Measurements from ENCODE around the gene FUOM.
A peak's percentile ranks its signal among the peaks of the same experiment; 100 is the strongest.

The FUOM gene

GRCh38 chr10:133326223-133326551 lies 31.6 kb downstream of the FUOM start:
- no peak for TF ChIP-seq NFIC (IDR thresholded peaks at IDR 0.05)
- TF ChIP-seq TEAD4 (IDR thresholded peaks at IDR 0.05) = no peak
- TF ChIP-seq REST (IDR thresholded peaks at IDR 0.05; ENCODE audit: low read depth) = no peak
- TF ChIP-seq EGR1 (IDR thresholded peaks at IDR 0.05) = no peak
- no peak for TF ChIP-seq EP300 (IDR thresholded peaks at IDR 0.05; ENCODE audit: borderline replicate concordance)
- TF ChIP-seq FOXM1 (IDR thresholded peaks at IDR 0.05; ENCODE audit: borderline replicate concordance, low read depth) = no peak
- TF ChIP-seq RAD21 (IDR thresholded peaks at IDR 0.05; ENCODE audit: low read depth) = no peak
- no peak; the same call in 1 of the 2 replicates for TF ChIP-seq MAX (IDR thresholded peaks at IDR 0.05)
- no peak for TF ChIP-seq ZBTB7A (IDR thresholded peaks at IDR 0.05; ENCODE audit: low read depth)
- no peak for TF ChIP-seq CREB1 (IDR thresholded peaks at IDR 0.05; ENCODE audit: low read depth)

- TF ChIP-seq FOXM1 (IDR thresholded peaks at IDR 0.05; ENCODE audit: borderline replicate concordance, low read depth) (no peak), EGR1 (IDR thresholded peaks at IDR 0.05) (no peak), TAF1 (IDR thresholded peaks at IDR 0.05; ENCODE audit: low read depth) (0 out of 2 replicates have a peak, but pooled peaks have one; percentile 15), MAX (IDR thresholded peaks at IDR 0.05) (0 out of 2 replicates have a peak, but pooled peaks have one; percentile 4), NFIC (IDR thresholded peaks at IDR 0.05) (no peak)
These were observed 32.2 kb downstream of the FUOM start for GRCh38 chr10:133325440-133326222.

- TF ChIP-seq EGR1 (IDR thresholded peaks at IDR 0.05) (no peak), YY1 (IDR thresholded peaks at IDR 0.05; ENCODE audit: low read depth) (no peak), CREB1 (IDR thresholded peaks at IDR 0.05; ENCODE audit: low read depth) (no peak), EP300 (IDR thresholded peaks at IDR 0.05; ENCODE audit: borderline replicate concordance) (no peak), MAX (IDR thresholded peaks at IDR 0.05) (no peak), ZBTB7A (IDR thresholded peaks at IDR 0.05; ENCODE audit: low read depth) (peak; percentile 49; the same call in 1 of the 2 replicates), CEBPB (IDR thresholded peaks at IDR 0.05) (no peak), TEAD4 (IDR thresholded peaks at IDR 0.05) (no peak), TCF12 (IDR thresholded peaks at IDR 0.05; ENCODE audit: low read depth) (no peak)
These were observed 33.0 kb downstream of the FUOM start for GRCh38 chr10:133324857-133325260.

GRCh38 chr10:133324198-133324792 lies 33.5 kb downstream of the FUOM start:
- TF ChIP-seq TEAD4 (IDR thresholded peaks at IDR 0.05) (no peak), REST (IDR thresholded peaks at IDR 0.05; ENCODE audit: low read depth) (no peak), CREB1 (IDR thresholded peaks at IDR 0.05; ENCODE audit: low read depth) (no peak), EGR1 (IDR thresholded peaks at IDR 0.05) (no peak), YY1 (IDR thresholded peaks at IDR 0.05; ENCODE audit: low read depth) (peak; percentile 72), ZBTB7A (IDR thresholded peaks at IDR 0.05; ENCODE audit: low read depth) (peak; percentile 84), FOXM1 (IDR thresholded peaks at IDR 0.05; ENCODE audit: borderline replicate concordance, low read depth) (no peak), TAF1 (IDR thresholded peaks at IDR 0.05; ENCODE audit: low read depth) (0 out of 2 replicates have a peak, but pooled peaks have one; percentile 29), EP300 (IDR thresholded peaks at IDR 0.05; ENCODE audit: borderline replicate concordance) (no peak), TCF12 (IDR thresholded peaks at IDR 0.05; ENCODE audit: low read depth) (no peak), MAX (IDR thresholded peaks at IDR 0.05) (peak; percentile 45; the same call in 1 of the 2 replicates), RAD21 (IDR thresholded peaks at IDR 0.05; ENCODE audit: low read depth) (no peak), CEBPB (IDR thresholded peaks at IDR 0.05) (no peak), USF1 (IDR thresholded peaks at IDR 0.05) (0 out of 2 replicates have a peak, but pooled peaks have one; percentile 21), NFIC (IDR thresholded peaks at IDR 0.05) (peak; percentile 91)

- peak; percentile 45; the same call in 1 of the 2 replicates for TF ChIP-seq TAF1 (IDR thresholded peaks at IDR 0.05; ENCODE audit: low read depth)
- TF ChIP-seq NFIC (IDR thresholded peaks at IDR 0.05) = no peak; the same call in 1 of the 2 replicates
- TF ChIP-seq EP300 (IDR thresholded peaks at IDR 0.05; ENCODE audit: borderline replicate concordance) = no peak; the same call in 1 of the 2 replicates
- TF ChIP-seq CEBPB (IDR thresholded peaks at IDR 0.05) = no peak
- TF ChIP-seq TEAD4 (IDR thresholded peaks at IDR 0.05) = no peak
- TF ChIP-seq MAX (IDR thresholded peaks at IDR 0.05) = peak; percentile 82
- no peak for TF ChIP-seq FOXM1 (IDR thresholded peaks at IDR 0.05; ENCODE audit: borderline replicate concordance, low read depth)
- TF ChIP-seq YY1 (IDR thresholded peaks at IDR 0.05; ENCODE audit: low read depth) = peak; percentile 81; the same call in 1 of the 2 replicates
- no peak; the same call in 1 of the 2 replicates for TF ChIP-seq TCF12 (IDR thresholded peaks at IDR 0.05; ENCODE audit: low read depth)
- TF ChIP-seq ZBTB7A (IDR thresholded peaks at IDR 0.05; ENCODE audit: low read depth) = no peak
- peak; percentile 35; the same call in 1 of the 2 replicates for TF ChIP-seq USF1 (IDR thresholded peaks at IDR 0.05)
- peak; percentile 71 for TF ChIP-seq RAD21 (IDR thresholded peaks at IDR 0.05; ENCODE audit: low read depth)
- TF ChIP-seq EGR1 (IDR thresholded peaks at IDR 0.05) = no peak
- TF ChIP-seq REST (IDR thresholded peaks at IDR 0.05; ENCODE audit: low read depth) = no peak
- TF ChIP-seq CREB1 (IDR thresholded peaks at IDR 0.05; ENCODE audit: low read depth) = 0 out of 2 replicates have a peak, but pooled peaks have one; percentile 16
These were observed 39.2 kb downstream of the FUOM start for GRCh38 chr10:133318494-133319127.

All from Ishikawa (cell line).